NCI-H1417 (cell line): ENCODE results near the gene ATG16L2.
"Not testable (repeated sequence)": the region's sequence is repeated elsewhere in the genome, so short reads cannot be mapped to it uniquely, and the experiment has no call there.

Source experiments
- DNase-seq, 3 experiments: peaks; one replicate each; lab custom pipeline; 2025; lab: John Stamatoyannopoulos, UW

ATG16L2 gene

DNA sequence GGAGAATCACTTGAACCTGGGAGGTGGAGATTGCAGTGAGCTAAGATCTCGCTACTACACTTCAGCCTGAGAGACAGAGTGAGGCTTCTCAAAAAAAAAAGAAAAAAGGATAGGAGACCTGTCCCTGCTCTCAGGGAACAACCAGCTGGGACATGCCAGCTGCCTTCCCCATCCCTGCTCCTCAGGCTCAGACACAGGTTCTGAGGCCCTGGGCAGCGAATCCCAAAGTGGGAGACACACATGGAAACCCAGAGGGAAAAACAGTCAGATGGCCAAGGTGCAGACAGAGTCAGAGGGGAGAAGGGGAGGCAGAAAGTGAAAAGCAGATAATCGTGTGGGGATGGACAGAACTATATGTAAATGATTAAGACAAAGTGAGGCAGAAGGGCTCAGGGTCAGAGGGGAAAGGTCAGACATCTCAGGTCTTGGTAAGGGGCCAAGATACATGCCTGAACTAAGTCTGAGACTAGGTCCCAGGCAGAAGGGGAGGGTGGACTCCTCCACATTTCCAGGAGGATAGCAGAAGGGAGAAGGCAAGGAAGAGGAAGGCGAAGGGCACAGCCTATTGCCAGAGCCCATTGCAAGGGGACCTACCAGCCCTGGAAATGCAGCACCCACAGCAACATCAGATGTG lies 34.6 kb upstream of the ATG16L2 start:
- no peak for DNase-seq

DNA sequence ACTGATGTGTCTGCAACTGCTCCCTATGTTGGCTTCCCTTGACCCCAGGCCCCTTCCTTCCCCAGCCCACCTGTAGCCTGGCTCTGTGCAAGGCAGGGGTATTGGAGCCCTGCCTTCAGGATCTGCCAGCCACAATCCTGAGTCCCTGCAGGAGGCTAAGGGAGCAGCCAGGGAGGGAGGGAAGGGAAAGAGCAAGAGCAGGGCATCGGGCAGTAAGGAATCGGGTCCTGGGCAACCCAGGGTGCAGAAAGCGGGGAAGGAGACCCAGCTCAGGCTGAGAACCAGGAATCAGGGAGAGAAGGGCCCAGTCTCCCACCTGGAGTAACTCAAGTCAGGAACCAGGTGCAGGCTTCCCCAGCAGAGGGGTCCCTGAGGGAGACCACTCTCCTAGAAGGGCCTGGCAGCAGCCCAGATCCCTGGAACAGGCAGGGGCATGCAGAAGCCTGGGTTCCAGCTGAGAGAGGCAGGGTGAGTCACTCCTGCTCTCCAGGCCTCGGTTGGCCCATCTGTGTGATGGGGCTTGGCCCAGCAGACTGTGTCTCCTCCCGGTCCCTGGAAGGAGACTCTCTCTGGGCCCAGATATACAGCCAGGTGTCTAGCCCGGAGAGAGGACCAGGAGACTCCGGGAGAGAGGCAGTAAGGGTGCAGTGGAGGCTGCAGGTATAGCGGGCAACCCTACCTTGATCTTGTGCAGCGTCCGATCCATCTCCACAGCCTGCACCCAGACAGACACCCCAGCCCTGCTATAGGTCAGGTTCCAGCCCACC lies 33.7 kb upstream of the ATG16L2 start:
- DNase-seq: no peak

DNA sequence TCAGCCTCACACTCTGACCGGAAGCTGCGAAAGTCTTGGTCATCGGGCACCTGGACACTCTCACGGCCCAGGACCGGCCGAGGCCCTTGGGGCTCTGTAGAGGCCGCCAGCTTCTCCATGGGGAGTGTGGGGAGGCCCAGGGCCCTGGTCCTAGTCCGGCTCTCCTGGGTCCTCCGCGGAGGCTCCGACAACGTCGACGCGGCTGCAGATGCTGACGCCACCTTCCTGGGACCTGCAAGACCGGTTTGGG lies 33.2 kb upstream of the ATG16L2 start:
- DNase-seq: peak in 1 of 3 experiments; percentile 61

DNA sequence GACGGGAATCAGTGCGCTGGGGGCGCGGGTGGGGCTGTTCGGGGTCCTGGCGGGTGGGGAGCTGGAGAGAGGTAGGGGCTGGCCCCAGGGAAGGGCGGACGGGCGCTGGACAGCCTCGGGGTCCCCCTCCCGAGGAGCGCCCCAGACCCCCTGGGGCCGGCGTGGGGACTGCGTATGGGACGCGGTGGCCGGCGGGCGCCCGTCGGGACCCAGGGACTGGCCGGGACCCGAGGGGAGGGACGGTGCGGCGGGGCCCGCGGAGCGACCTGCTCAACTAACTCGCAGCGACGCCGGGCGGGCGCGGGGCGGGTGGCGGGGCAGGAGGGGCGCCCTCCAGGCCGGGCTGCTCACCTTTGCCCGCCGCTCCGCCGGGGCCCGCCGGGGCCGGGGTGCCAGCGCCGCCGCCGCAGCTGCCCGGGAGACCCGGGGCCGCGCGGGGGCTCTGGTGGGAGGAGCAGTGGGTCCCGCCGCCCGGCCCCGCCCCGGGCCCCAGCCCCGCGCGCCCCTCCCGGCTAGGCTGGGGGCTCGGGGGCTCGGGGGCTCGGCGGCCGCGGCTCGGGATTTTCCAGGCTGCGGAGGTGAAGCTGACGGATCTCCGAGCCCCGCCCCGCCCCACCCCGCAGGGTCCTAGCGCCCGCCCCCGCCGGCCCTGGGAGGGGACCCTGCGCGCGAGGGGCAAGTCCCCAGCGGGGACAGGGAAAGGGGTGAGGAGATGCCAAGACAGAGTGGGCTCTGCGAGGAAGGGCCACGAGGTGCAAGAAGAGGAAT lies 32.7 kb upstream of the ATG16L2 start:
- DNase-seq: peak; percentile 32 to 69 (median 63)

DNA sequence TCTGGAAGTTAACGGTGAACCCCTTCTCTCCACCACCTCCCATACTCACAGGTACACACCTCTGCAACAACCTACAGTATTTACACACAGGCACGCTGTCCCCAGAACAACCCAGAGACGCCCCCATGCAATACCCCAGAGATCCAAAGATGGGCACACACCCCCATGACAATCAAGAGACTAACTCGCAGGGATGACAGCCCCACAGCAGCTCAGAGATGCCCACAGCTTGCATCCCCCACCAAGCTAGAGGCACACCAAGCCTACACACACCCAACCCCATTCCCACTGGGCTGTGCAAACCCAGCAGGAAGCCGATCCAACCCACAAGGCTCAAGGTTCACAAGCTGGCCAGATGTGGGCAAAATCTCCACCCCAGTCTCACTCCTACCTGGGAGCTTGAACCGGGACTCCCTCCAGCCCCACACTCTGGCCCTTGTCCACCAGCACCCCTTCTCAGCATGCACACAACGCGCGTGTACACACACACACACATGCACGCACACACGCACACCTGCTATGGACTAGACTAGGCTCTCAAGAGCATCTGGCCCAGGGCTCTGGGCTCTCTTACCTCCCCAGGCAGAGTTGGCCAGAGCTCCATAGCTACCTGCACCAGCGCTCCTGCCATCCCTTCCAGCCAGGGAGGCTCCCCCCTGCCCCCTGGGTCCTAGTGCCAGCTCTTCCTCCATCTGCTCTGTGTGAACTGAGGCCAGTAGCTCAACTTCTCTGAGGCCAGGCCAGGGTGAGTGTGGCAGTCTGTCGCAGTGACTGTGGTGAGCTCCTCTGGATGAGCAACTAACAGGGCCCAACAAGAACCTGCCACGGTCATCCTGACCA lies 31.9 kb upstream of the ATG16L2 start:
- peak; percentile 50 to 68 (median 64) for DNase-seq

DNA sequence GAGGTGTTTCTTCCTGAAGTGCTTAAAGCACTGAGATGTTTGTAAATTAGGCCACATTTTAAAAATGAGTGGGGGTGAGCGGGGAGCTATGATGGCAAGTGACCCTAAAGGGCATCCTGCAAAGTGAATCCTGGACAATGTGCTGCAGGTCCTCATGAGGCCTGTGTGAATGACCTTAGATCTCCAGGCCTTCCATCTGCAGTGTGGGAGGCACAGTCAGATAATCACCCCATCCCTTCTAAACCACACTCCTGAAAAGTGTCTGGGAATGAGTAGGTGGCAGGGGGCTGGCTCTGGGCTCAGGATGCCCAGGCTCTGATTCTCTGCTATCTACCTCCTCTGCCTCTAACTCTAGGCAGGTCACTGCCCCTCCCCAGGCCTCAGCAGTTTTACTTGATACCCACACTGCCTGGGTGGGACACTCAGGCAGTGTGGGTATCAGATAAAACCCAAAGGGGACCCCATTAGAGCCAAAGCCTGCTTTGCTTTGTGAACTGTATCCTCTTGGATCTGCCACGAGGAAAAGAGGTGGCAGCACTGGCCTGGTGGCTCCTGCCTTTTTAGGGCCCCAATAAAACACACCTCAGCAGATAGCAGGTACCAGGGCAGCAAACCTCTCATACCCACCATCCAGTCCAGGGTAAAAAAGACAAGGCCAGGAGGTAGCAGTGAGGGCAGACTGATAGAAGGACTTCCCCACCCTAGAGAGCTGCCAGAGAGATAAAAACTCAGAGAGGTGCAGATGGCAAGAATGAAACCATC lies 30.9 kb upstream of the ATG16L2 start:
- no peak for DNase-seq

DNA sequence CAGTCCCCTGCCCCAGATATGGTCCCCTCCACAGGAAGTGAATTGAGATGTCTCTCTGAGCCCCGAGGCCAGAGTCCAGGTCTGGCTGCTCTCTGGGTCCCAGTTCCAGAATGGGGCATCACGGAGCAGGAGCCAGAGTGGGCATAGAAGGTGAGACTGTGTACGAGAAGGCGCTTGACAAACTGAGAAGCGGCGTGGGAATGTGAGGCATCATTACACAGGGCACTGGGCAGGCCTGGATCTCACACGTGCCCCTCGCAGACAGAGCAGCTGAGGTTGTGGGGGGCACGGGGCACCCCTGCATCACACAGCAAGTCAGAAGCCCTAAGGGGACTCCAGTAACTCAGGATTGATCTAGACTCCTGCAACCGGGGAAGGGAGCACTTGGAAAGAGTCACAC lies 29.5 kb upstream of the ATG16L2 start:
- no peak for DNase-seq

DNA sequence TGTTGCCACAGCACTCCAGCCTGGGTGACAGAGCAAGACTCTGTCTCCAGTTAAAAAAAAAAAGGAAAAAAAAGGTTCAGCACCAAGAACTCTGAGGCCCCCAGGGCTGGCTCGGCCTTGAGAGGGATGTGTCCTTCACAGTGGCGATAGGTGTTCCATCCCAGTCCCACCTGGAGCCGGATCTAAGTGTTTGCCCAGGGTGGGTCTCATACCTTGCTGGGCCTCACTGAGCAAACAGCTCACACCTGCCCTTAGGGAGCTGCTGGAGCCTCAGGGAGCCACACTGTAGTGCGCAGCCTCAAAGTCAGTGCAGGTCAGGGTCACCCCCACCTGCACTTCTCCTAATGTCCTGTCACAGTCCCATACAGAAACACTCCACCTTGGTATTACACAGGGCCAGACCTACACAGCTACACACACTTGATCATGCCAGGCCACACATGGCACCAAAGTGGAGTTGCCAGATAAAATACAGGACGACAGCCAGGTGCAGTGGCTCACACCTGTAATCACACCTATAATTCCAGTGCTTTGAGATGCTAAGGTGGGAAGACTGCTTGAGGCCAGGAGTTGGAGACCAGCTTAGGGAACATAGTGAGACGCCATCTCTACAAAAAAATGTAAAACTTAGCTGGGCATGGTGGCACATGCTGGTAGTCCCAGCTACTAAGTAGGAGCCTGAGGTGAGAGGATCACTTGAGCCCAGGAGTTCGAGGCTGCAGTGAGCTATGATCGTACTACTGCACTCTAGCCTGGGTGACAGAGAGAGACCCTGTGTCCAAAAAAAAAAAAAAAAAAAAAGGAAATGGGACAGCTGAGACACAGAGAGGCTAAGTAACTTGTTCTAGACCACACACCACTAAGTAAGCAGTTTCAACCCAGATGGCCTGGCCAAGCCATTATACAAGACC lies 27.7 kb upstream of the ATG16L2 start:
- DNase-seq: peak; percentile 81 to 98 (median 96)

DNA sequence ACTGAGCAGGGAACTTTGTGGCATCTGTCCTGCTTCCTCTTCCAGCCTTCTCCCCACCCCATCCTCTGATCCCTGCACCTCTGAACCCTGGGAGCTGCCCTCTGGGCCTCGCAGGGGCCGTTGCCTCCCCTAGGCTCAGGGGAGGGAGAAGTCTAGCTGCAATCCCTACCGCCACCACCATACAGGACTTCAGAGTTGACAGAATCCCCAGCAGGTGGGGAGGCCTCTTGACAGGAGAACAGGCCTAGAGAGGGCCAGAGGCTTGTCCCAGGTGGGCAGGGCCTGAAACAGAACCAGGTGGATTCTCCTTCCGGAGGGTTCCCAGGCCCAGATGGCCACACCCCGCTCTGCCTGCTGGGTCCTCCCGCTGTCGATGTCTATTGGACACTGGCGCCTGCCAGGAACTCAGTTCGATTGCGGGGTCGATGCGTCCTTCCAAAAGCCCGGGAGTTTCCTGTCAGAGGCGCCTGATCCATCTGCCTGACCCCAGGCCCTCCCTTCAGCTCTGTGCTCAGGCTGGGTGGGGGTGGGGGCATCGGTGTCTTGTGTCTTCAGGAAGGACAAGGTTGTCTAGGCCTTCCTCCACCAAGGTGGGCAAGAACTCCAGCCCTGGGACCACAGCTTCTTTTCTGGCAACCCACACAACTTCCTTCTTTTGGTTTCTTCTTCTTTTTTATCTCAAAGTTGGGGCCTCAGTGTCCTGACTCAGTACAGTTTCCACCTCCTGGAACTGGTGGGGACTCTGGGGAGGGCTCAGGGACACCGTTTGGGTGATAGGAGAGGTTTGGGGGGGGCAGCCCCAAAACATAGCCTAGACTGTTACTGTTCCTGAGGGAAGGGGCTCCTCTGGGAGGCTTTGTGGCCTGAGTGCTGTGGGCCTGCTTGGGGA lies 26.8 kb upstream of the ATG16L2 start:
- peak; percentile 36 to 90 (median 37) for DNase-seq

DNA sequence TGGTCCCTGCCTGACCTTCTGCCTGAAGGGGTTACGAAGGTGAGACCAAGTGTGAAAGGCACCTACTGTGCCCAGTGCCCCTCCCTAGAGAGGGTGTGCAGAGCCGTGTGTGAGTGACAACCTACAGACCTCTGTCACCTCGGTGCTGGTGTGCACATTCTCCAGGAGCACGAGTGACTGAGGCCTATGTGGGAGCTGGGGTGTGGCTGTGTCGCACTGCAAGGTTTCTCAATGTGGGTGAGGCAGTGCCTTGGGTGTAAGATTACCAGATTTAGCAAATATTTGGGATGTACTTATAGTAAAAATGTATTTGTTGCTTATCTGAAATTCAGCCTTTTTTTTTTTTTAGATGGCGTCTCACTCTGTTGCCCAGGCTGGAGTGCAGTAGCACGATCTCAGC lies 26.0 kb upstream of the ATG16L2 start:
- no peak for DNase-seq

DNA sequence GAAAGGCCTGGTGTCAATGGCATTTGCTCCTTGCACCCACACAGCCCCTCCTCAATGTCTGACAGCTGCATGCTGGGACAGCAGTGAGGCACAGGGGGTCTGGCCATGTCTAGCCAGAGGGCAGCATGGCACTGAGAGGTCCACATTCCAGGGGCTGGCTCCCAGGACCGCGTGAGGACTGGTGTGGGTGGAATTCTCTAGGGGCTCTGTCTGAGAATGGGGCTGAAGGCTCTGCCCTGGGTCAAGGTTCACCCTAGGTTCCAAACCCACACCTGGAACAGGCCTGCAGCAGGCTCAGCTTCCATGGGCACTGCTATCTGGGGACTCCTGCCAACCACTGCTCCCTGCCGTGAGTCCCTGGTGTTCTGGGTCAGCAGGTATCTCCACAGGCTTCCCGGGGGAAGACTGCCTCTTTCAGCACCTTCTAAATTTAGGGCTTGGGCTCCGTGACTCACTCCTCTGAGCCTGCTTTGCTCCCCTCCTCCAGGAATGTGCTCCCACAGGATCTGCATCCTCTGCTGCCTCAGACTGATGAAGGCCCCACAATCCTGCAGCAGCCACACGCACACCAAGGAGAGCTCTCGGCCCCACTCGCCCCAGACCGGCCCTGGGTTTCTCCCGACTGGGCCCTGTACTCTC lies 24.6 kb upstream of the ATG16L2 start:
- DNase-seq: no peak

DNA sequence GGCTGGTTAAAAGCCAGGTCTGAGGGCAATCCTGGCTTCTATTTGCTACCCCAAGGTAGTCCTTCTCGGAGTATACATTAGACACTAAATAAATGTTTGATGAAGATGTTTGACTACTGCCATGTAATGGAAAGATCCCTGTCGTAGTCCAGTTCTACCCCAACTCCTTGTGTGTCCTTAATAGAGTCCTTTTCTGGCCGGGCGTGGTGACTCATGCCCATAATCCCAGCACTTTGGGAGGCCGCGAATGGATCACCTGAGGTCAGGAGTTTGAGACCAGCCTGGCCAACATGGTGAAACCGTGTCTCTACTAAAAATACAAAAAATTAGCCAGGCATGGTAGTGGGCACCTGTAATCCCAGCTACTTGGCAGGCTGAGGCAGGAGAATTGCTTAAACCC lies 23.0 kb upstream of the ATG16L2 start:
- DNase-seq: not testable (repeated sequence)

DNA sequence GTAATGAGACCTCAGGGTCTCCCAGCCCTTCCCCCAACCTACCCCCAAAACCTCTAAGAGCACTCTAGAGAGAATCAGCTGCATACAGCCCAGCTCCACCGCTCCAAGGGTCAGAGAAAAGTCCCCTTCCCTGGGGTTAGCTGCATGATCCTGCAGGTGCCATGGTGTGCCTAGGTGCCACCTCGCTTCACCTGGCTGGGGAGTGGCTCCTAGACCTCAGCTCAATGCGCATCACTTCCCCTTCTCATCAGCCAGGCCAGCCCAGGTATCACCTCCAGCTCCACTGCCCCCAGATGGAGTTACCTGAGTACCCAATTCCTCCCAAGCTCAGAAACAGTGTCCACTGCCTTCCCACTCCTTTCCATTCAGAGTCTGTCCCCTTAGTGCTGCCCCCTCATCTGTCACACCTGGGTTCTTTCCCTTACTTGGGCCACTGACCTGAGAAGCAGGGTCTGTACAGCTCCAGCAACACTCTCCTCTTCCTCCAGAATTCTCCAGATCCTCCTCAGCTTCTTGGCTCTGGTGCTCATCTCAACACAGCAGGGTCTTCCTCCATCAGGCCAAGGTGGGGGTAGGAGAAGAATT lies 21.7 kb upstream of the ATG16L2 start:
- no peak for DNase-seq

DNA sequence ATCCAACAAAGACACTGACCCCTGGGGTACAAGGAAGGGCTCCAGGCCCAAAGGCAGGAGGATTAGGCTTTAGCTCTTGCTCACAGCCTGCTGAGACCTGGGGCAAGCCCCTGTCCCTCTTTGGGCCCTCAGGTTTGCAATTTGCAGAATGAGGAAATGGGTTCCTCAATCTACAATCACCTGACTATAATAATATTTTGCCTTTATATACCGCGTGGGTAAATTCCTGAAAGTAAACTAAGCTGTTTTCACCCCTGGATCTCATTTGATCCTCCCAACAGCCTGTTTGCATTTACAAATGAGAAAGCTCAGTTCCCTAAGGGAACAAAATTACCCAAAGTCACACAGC lies 21.2 kb upstream of the ATG16L2 start:
- no peak for DNase-seq

DNA sequence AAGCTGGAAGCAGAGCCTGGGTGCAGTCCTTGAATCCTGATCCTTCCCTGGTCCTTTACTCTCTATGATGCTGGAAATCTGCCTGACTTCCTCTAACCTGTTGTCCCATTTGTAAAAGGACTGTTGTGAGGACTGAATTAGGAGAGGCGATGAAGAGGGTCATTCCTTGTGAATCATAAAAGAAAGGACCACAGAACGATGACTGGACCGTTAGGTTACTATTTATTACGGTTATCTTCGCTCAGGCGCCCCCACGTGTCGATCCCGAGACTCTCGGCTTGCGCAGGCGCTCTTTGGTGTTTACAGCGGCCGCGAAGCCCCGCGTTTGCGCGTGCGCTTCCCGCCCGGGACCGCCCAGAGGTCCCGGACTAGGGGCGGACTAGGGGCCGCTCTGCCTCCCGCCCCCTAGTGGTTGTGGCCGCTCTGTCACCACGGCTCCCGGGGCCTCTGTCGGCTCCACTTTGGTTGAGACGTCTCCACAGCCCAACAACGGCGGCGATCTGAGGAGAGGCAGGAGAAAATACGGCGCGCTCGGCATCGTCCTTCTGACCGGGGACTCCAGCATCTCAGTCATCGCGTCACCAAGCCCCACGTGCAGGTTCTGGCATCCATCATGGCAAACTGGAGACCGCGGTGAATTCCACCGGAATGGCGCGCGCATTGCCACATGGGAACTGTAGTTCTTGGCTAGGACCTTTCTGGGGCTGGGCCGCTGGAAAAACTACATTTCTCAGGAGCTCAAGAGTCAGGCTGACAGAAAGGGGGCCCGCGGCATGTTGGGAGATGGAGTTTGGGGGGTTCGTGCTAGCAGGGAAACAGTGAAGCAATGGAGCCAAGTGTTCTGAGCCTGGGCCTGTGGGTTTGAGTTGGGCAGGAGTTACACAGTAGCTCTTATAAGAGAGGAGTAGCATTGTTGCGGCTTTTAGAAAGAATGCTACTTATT lies 20.5 kb upstream of the ATG16L2 start, which contains the start of gene STARD10:
Gene STARD10 (minus strand): TSS at position 623 of the 943 bp plus-strand sequence. CDS start 12,866 bp downstream, outside the sequence.
- DNase-seq: peak; percentile 97 to 99 (median 99)

DNA sequence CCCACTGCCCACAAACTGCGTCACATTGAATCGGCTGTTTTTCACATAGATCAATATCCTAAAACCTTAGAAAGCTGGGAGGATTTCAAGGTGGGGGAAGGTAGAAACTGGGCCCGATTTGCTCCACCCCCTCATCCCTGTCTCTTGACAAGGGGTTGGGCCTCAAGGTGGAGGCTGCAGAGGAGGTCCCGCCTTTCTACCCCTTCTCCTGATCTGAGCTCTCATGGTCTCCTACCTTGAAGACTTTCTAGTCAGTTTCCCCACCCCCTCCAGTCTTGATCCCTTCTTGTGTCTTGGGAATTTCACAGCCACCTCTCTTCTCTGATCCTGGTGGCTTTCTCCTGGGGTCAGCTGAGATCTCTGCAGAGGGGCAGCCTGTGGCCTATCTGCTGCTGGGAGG lies 15.8 kb upstream of the ATG16L2 start:
- no peak for DNase-seq

DNA sequence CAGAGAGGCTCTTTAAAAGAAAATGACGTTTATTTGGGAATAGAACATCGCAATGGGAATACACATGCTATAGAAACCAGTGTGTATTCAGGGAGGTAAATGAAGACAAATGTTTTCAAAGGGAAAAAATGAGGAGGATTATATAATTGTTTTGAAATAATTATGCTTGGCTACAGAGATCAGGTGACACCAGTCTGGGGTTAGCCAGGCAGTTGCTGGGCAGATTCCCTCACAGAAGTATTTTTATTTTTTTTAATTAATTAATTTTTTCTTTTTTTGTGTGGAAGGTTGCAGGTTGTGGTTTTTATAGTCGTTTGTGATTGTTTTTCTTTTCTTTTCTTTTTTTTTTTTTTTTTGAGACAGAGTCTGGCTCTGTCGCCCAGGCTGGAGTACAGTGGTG lies 14.8 kb upstream of the ATG16L2 start:
- no peak for DNase-seq
